GM21825 (cell line): ENCODE results near the gene SYCE3.
"Not testable (repeated sequence)": the region's sequence is repeated elsewhere in the genome, so short reads cannot be mapped to it uniquely, and the experiment has no call there.

ENCODE experiments used
- ATAC-seq: cut with Tn5 transposase; IDR thresholded peaks from one replicate; pipeline ENCODE4 v1.9.1; 2021; ENCODE audit warnings: mild to moderate bottlenecking, moderate library complexity; ENCODE audit not compliant: unreplicated experiment

The SYCE3 gene, protein sequence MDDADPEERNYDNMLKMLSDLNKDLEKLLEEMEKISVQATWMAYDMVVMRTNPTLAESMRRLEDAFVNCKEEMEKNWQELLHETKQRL

DNA sequence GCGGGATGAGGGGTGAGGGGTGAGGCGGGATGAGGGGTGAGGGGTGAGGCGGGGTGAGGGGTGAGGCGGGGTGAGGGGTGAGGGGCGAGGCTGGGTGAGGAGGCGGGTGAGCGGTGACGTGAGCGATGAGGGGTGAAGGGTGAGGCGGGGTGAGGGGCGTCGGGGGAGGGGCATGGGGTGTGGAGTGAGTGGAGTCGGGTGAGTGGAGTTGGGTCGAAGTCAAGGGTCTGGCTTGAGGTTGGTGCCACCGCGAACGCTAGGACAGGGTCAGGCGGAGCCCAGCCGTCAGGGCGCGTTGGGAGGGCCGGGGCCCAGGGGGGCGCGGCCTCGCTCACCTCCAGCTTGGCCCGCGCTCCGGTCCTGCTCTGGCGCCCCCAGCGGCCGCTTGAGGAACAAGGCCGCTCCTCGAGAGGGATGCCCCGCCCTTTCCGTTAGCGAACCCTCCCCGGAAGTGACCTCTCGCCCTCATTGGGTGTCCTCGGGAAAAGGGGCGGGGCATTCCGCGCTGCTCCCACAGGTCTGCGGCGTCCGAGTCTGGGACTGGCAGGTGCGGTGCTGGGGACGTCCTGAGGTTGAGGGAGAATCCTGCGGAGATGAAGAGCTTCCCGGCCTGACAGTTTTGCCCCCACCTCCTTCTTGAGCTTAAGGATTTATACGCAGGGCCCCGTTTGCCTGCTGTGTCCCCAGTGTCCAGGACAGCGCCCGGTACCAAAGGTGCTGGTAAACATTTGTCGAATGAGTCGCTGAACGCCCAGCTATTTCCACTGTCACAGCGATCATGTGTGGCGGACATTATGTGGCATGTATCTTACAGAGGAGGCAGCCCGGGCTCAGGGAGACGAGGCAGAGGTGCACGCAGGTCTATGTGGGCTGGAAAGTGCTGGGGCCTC lies at the start of gene SYCE3:
Gene SYCE3, minus strand, starts transcription at position 397 of the 890 bp plus-strand sequence. CDS start 6,514 bp downstream, outside the sequence.
- ATAC-seq, result peak; percentile 90

GRCh38 chr22:50612168-50612527 lies 49.4 kb upstream of the SYCE3 start:
- ATAC-seq, result no peak

- no peak for ATAC-seq
Observed at GRCh38 chr22:50611341-50612060, 48.8 kb upstream of the SYCE3 start.

DNA sequence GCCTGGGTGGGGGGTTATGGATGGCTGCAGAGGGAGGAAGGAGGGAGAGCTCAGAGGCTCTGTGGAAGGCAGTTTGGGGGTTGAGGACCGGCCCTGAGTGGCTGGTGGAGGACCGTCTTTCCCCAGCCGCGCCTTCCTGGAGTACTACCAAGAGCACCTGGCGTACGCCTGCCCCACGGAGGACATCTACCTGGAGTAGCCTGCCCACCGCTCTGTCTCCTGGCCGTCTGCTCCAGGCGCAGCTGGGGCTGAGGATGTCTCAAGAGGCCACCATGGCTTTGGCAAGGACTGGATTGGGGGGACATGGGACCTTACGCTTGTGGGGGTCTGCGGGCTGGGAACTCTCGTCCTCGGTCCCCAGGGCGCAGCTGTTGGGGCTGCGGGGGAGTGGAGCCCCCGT lies 47.9 kb upstream of the SYCE3 start:
- ATAC-seq, result no peak

DNA sequence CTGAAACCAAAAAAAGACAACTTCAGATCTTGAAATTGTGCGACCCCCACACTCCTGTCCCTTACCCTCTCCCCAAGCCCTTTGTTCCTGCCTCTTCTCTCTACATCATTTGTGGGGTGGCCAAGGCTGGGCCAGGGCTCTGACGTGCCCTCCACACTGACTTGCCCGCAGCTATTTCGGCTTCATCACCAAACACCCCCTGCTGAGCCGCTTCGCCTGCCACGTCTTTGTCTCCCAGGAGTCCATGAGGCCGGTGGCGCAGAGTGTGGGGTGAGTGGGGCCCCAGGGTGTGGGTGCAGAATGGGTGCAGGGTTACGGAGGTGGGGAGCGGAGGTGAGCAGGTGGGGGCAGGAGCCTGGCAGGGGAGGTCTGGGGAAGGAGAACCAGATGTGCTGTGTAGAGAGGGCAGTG lies 47.3 kb upstream of the SYCE3 start:
- ATAC-seq, result no peak

DNA sequence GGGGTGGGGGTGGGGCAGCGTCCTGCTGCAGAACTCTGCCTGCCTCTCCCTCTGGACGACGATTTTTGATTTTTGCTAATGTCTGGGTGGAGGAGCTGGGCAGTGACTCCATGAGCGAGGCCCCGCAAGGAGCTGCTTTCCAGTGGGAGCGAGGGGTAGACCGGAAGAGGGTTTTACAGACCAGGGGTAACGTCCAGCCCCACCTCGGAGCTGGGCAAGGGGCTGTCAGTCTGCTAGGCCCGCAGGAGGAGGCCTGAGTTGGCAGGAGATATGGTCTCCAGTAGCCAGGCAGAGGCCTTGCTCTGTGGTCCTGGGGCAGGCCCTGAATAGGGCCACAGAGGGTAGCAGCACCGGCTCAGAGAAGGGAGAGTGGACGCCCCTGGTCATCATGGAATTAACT lies 46.9 kb upstream of the SYCE3 start:
- no peak for ATAC-seq

DNA sequence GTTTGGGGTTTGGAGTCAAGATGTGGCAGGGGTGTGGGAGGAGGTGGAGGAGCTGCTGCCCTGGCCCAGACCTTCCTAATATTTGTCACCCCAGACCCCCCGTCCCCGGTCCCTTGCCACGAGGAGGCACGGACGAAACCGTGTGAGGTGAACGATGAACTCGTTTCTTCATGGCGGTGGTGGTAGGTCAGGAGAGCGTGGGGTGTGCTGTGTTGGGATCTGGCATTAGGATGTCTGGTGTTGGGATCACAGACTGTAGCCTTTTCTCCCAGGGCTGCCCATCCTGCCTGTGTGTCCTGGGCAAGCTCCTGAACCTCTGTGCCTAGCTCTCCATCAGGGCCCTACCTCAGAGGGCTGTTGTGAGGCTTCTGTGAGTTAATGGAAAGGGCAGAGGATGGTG lies 46.3 kb upstream of the SYCE3 start:
- no peak for ATAC-seq

DNA sequence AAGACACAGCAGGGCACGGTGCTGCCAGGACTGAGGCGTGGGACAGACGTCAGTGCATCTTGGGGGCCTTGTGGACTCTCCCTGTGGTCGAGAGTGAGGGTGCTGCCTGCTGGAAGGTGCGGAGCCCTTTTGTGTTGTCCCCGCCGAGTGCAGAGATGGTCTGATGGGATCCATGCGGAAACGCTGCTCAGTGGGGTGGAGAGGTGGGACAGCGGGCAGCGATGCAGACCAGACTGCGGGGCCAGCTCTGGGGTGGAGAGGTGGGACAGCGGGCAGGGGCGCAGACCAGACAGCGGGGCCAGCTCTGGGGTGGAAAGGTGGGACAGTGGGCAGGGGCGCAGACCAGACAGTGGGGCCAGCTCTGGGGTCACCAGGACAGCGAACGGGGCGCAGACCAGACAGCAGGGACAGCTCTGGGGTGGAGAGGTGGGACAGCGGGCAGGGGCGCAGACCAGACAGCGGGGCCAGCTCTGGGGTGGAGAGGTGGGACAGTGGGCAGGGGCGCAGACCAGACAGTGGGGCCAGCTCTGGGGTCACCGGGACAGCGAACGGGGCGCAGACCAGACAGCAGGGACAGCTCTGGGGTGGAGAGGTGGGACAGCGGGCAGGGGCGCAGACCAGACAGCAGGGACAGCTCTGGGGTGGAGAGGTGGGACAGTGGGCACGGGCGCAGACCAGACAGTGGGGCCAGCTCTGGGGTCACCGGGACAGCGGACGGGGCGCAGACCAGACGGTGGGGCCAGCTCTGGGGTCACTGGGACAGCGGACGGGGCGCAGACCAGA lies 45.5 kb upstream of the SYCE3 start:
- not testable (repeated sequence) for ATAC-seq

- ATAC-seq, result no peak
Observed at GRCh38 chr22:50607659-50608020, 44.9 kb upstream of the SYCE3 start.

GRCh38 chr22:50606946-50607658 lies 44.4 kb upstream of the SYCE3 start:
- ATAC-seq, result no peak

DNA sequence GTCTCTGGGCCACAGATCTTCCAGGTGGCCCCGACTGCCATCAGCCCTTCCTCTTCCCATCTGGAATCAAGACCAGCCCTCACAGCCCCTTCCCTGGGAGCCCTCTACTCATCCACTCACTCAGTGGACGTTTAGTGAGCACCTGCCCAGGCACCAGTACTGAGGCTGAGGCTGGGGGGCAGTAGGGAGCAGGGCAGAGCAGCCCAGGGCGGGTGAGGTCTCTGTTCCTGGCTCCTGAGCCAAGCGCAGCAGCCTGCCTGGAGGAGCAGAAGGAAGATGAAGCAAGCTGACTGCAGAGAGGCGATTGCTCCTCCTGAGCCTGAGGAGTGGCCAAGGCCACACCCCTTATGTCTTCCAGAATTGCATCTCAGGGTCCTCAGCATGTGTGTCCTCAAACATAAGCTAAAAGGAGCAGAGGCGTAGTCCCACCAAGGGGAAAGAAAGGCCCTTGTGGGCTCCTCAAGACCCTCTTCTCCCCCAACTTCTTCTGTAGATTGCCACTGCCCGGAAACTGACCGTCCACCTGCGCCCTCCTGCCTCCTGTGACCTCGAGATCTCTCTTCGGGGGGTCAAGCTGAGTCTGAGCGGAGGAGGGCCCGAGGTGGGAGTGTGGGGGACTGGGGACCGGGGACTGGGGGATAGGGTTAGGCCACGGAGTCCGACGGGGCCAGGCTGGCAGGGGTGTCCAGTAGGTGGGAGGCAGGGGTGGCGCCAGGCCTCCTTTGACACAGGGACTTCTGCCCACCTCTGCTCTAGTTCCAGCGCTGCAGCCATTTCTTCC lies 43.6 kb upstream of the SYCE3 start:
- ATAC-seq, result no peak

- ATAC-seq, result no peak
Observed at GRCh38 chr22:50605613-50606074, 42.9 kb upstream of the SYCE3 start.

DNA sequence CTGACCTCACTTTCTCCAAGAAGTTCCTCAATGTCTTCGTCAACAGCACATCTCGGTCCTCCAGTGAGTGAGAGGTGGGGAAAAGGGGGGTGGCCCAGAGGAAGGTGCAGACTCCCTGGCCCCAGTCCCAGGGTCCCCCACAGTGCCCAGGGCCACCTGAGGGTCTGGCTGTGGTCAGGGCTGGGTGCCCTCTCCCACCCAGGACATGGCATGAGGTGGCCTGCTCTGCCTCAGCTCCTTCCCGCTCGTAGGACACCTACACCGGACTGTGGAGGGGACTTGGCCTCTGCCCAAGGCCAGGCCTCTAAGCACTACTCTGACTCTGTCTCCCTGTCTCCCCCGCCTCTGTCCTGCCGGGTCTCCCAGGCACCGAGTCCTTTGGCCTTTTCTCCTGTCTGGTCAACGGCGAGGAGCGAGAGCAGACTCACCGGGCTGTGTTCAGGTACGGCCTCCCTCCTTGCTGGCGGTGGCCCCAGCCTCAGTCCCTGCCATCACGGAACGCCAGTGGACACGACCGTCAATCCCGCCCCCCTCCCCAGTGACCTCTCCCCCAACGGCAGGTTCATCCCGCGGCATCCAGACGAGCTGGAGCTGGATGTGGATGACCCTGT lies 42.4 kb upstream of the SYCE3 start:
- no peak for ATAC-seq

DNA sequence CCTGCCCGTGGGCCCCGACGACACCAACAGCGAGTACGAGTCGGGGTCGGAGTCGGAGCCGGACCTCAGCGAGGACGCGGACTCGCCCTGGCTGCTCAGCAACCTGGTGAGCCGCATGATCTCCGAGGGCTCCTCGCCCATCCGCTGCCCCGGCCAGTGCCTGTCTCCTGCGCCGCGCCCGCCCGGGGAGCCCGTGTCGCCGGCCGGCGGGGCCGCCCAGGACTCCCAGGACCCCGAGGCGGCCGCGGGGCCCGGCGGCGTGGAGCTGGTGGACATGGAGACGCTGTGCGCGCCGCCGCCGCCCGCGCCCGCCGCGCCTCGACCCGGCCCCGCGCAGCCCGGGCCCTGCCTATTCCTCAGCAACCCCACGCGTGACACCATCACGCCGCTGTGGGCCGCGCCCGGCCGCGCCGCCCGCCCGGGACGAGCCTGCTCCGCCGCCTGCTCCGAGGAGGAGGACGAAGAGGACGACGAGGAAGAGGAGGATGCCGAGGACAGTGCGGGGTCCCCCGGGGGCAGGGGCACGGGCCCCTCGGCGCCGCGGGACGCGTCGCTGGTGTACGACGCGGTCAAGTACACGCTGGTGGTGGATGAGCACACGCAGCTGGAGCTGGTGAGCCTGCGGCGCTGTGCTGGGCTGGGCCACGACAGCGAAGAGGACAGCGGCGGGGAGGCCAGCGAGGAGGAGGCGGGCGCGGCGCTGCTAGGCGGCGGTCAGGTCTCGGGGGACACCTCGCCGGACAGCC lies 41.7 kb upstream of the SYCE3 start:
- no peak for ATAC-seq

DNA sequence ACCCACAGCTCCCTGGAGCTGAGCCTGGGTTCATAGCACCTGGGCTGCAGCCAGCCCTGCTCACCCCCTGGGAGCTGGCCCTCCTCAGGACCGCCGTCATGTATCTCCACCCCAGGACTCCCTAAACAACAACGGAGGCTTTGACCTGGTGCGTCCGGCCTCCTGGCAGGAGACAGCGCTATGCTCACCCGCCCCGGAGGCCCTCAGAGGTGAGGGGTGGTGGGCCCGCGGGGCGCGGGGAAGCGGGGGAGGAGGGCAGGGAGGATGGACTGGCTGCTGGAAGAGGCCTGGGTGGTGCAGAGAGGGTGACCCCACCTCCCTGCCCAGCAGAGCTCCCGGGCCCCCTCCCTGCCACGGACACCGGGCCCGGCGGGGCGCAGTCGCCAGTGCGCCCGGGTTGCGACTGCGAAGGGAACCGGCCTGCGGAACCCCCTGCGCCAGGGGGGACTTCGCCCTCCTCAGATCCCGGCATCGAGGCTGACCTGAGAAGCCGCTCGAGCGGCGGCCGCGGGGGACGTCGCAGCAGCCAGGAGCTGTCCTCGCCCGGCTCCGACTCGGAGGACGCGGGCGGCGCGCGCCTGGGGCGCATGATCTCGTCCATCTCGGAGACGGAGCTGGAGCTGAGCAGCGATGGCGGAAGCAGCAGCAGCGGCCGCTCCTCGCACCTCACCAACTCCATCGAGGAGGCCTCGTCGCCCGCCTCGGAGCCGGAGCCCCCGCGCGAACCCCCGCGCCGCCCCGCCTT lies 41.0 kb upstream of the SYCE3 start:
- no peak for ATAC-seq

DNA sequence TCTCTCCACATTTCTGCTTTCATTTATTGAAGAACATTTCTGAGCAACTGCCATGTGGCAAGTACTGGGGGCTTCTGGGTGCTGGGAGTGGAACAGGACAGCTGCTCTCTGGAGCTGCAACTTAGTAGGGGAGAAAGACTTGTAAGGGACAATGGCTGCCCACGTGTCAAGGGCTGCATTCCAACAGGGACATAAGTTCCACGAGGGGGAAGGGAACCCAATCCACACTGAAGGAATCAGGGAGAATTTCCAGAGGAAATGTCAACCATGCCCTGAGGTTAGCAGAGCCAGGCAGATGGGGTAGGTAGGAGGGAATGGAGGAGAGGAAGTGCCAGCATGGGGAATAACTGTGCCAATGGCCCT lies 39.6 kb upstream of the SYCE3 start:
- ATAC-seq, result no peak

GRCh38 chr22:50601669-50602337 lies 39.1 kb upstream of the SYCE3 start:
- no peak for ATAC-seq
